ENCODE measurements around the gene POU6F2. TPM values are rescaled to one million over a fixed set of nuclear protein-coding genes. Genes with fewer than 3 reads are reported as not detected.

POU6F2 gene
- total RNA-seq, 4 donors from 2014 or later: not detected

DNA sequence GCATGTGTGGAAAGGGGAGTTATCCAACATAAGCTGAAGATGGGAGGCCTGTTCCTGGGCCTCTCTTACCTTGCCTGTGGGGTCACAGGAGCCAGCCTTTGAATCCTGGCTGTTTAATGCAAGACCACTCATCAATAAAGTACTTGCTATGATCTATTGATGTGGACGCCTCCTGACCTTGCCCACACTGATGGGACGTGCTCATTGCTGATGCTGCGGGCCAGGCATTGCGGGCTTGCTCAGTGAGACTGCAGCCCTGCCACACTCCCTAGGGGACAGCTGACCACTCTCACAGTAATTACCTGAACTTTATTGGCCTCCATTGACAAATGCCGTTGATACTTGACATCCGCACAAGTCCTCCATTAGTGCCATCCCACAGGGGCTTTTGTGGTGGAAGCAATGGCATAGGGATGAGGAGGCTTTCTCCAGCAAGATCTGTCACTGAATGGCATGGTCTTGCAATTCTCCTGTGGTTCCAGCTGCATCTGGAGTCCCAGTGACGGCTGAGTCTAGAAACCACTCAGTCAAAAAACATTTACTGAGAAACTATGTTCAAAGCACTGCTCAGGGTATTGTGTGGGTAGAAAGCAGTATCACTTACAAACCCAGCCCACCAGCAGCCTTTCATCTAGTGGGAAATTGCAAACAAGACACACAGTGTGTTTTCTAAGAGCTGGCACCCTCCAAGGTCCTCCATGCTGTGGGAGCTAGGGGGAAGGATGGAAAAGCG, 453.4 kb downstream of the POU6F2 start:
- in situ Hi-C loops (cut with MboI; ENCODE audit: low sequenced_read_pairs in 4 of 4): no loop called here
- Histone ChIP-seq H3K4me3 (no peak overlapping the region), H3K36me3 (no peaks in the 10 kb centered on the region), H3K27ac (no peak overlapping the region), H3K27me3 (no peaks in the 10 kb centered on the region), H3K9me3 (no peaks in the 10 kb centered on the region), H3K4me1 (no peaks in the 10 kb centered on the region)
- ATAC-seq (no peak), DNase-seq (no peak)
- intact Hi-C loops (cut with DNase I; ENCODE audit: low total_unique reads): no loop called here
- no peak for TF ChIP-seq POLR2A (IDR thresholded peaks at IDR 0.05)
- TF ChIP-seq, protein P1, sequence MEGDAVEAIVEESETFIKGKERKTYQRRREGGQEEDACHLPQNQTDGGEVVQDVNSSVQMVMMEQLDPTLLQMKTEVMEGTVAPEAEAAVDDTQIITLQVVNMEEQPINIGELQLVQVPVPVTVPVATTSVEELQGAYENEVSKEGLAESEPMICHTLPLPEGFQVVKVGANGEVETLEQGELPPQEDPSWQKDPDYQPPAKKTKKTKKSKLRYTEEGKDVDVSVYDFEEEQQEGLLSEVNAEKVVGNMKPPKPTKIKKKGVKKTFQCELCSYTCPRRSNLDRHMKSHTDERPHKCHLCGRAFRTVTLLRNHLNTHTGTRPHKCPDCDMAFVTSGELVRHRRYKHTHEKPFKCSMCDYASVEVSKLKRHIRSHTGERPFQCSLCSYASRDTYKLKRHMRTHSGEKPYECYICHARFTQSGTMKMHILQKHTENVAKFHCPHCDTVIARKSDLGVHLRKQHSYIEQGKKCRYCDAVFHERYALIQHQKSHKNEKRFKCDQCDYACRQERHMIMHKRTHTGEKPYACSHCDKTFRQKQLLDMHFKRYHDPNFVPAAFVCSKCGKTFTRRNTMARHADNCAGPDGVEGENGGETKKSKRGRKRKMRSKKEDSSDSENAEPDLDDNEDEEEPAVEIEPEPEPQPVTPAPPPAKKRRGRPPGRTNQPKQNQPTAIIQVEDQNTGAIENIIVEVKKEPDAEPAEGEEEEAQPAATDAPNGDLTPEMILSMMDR (IDR thresholded peaks at IDR 0.05 in 4 of 5, conservative IDR thresholded peaks at IDR 0.05 in 1 of 5): no peak

DNA sequence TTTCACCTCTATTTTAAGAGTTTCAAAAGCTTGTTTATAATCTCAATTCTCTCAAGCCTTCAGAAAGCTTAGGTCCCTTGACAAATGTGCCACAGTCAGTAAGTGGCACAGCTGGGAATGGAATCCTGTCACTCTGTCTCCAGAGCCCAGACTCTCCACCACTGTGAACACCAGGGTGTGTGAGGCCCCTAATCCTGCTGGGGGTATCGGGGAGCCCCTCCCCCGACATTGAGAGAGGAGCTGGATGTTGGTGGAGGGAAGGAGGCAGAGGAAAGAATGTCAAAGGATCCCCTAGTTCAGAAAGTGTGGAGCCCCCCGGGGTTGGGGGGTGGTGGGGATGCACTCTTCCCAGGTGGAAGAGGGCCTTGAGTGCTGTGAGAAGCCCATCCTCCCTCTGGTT, 454.7 kb downstream of the POU6F2 start:
- no peaks in the 10 kb centered on the region for H3K4me1 ChIP-seq
- H3K36me3 ChIP-seq: no peaks in the 10 kb centered on the region
- H3K9me3 ChIP-seq: no peaks in the 10 kb centered on the region
- in situ Hi-C loops (cut with MboI; ENCODE audit: low sequenced_read_pairs in 4 of 4) (no loop called here), intact Hi-C loops (cut with DNase I; ENCODE audit: low total_unique reads) (no loop called here)
- H3K4me3 ChIP-seq: no peak overlapping the region
- DNase-seq: no peak
- TF ChIP-seq POLR2A (IDR thresholded peaks at IDR 0.05): no peak
- TF ChIP-seq, protein P1 (IDR thresholded peaks at IDR 0.05 in 4 of 5, conservative IDR thresholded peaks at IDR 0.05 in 1 of 5): no peak
- H3K27ac ChIP-seq: no peak overlapping the region
- no peak for ATAC-seq
- no peaks in the 10 kb centered on the region for H3K27me3 ChIP-seq

DNA sequence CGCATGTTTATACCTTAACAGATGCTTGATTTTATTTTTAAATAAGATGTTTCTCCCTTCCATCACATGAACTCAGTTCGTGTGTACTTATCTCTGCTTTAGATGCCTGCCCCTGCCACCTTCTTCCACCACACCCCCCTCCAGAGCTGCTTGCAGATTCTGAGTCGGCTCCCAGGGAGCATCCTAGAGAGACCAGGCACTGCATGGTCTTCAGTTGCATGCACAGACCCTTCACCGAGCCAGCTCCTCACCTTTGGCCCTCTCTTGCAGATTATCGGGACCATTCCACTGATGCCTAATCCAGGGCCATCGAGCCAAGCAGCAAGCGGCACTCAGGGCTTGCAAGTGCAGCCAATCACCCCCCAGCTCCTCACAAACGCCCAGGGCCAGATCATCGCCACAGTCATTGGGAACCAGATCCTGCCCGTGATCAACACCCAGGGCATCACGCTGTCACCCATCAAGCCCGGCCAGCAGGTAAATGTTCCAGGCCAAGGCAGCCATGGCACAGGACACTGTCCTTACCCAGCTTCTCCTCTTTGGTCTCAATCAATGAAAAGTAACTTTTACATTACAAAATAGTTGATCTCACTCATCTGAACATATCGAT, 455.2 kb downstream of the POU6F2 start:
- Histone ChIP-seq H3K4me1 (no peaks in the 10 kb centered on the region), H3K27me3 (no peaks in the 10 kb centered on the region), H3K36me3 (no peaks in the 10 kb centered on the region), H3K27ac (no peak overlapping the region), H3K4me3 (no peak overlapping the region), H3K9me3 (no peaks in the 10 kb centered on the region)
- intact Hi-C loops (cut with DNase I; ENCODE audit: low total_unique reads) (no loop called here), in situ Hi-C loops (cut with MboI; ENCODE audit: low sequenced_read_pairs in 4 of 4) (no loop called here)
- no peak for TF ChIP-seq POLR2A (IDR thresholded peaks at IDR 0.05)
- TF ChIP-seq, protein P1 (IDR thresholded peaks at IDR 0.05 in 4 of 5, conservative IDR thresholded peaks at IDR 0.05 in 1 of 5): no peak
- no peak for ATAC-seq
- DNase-seq: no peak

DNA sequence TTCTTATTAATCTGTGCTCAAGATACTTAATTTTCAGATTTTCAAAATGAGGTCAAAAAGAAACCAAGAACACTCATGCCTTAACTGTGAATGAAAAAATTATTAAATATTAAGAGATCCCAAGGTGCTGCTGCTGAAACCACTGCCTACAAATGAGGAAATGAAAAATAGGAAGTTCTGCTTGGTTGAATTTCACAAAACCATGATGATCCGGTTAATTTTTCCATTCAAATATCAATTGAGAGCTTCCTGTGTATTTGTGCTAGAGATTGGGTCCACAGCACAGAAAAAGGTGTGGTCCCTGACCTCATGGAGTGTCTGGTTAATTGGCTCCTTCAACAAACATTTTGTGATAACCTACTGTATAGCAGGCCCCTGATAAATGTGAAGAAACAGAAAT, 455.8 kb downstream of the POU6F2 start:
- no peaks in the 10 kb centered on the region for H3K36me3 ChIP-seq
- in situ Hi-C loops (cut with MboI; ENCODE audit: low sequenced_read_pairs in 4 of 4) (no loop called here), intact Hi-C loops (cut with DNase I; ENCODE audit: low total_unique reads) (no loop called here)
- no peaks in the 10 kb centered on the region for H3K9me3 ChIP-seq
- no peak overlapping the region for H3K4me3 ChIP-seq
- H3K27me3 ChIP-seq: no peaks in the 10 kb centered on the region
- DNase-seq: no peak
- TF ChIP-seq, protein P1 (IDR thresholded peaks at IDR 0.05 in 4 of 5, conservative IDR thresholded peaks at IDR 0.05 in 1 of 5): no peak
- no peak for TF ChIP-seq POLR2A (IDR thresholded peaks at IDR 0.05)
- no peak overlapping the region for H3K27ac ChIP-seq
- no peaks in the 10 kb centered on the region for H3K4me1 ChIP-seq
- ATAC-seq: no peak
